ENCODE measurements around the gene CDH13.

DNA sequence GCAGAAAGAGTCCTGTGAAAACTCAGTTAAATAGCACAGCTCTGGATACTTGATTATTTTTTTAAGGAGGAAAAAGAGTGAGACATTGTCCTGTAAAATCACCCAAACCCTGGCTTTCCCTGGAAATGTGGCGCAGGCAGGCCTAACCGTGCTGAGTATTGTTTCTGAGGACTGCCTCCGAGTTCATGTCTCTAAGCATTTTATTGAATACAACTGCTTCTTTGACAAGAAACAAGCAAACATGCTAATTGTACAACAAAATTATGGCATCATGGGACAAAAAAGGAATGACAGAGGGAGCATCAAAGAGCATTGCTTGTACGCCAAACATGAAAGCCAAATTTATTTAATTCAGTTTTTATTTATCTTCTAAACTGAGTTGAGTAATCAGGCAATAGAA is 1116.5 kb downstream of the CDH13 start:
- no peak for TF ChIP-seq CTCF (IDR thresholded peaks at IDR 0.05)
- TF ChIP-seq POLR2AphosphoS5 (IDR thresholded peaks at IDR 0.05): no peak
